ENCODE measurements around the gene EFCAB9. TPM values are rescaled to one million over a fixed set of nuclear protein-coding genes. Genes with fewer than 3 reads are reported as not detected.

EFCAB9 gene
- total RNA-seq, 1 experiment from 2014 or later: not detected

DNA sequence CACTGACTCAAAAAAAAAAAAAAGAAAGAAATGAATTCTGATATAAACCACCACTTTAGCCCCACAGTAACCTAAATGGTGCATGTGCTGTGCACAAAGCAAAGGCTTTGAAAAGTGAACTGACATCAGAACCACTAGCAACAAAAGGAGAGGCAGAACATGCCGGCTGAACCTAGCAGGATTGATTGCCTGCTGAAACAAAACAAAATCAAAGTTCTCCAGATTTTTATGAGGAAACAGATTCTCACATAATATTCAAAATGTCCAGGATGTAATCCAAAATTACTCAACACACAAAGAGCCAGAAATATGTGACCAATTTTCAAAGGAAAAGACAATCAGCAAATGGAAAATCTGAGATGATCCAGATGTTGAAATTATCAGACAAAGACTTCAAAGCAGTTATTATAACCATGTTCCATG is 51.7 kb downstream of the EFCAB9 start:
- DNase-seq (ENCODE audit: low spot score) (no peak), ATAC-seq (no peak)
- H3K27me3 Mint-ChIP-seq (ENCODE audit: low read depth): no peaks in the 10 kb centered on the region
- H3K4me1 Mint-ChIP-seq: peaks cover 3% of the 10 kb centered on the region
- TF ChIP-seq FOXK1 (CRISPR knock-in tag; IDR thresholded peaks at IDR 0.05) (no peak), ZNF138 (CRISPR knock-in tag; conservative IDR thresholded peaks at IDR 0.05) (no peak), ESRRA (CRISPR knock-in tag; IDR thresholded peaks at IDR 0.05; ENCODE audit: borderline replicate concordance) (no peak), ZNF263 (CRISPR knock-in tag; IDR thresholded peaks at IDR 0.05; ENCODE audit: low read depth) (no peak), FOXJ3 (CRISPR knock-in tag; IDR thresholded peaks at IDR 0.05; ENCODE audit: borderline replicate concordance) (no peak), NFE2L1 (CRISPR knock-in tag; IDR thresholded peaks at IDR 0.05) (no peak), HMGA2 (CRISPR knock-in tag; IDR thresholded peaks at IDR 0.05) (no peak), ZBTB21 (CRISPR knock-in tag; IDR thresholded peaks at IDR 0.05; ENCODE audit: borderline replicate concordance) (no peak)
- TF ChIP-seq, protein P1, sequence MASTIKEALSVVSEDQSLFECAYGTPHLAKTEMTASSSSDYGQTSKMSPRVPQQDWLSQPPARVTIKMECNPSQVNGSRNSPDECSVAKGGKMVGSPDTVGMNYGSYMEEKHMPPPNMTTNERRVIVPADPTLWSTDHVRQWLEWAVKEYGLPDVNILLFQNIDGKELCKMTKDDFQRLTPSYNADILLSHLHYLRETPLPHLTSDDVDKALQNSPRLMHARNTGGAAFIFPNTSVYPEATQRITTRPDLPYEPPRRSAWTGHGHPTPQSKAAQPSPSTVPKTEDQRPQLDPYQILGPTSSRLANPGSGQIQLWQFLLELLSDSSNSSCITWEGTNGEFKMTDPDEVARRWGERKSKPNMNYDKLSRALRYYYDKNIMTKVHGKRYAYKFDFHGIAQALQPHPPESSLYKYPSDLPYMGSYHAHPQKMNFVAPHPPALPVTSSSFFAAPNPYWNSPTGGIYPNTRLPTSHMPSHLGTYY (CRISPR knock-in tag; IDR thresholded peaks at IDR 0.05): no peak
- TF ChIP-seq, protein P2, sequence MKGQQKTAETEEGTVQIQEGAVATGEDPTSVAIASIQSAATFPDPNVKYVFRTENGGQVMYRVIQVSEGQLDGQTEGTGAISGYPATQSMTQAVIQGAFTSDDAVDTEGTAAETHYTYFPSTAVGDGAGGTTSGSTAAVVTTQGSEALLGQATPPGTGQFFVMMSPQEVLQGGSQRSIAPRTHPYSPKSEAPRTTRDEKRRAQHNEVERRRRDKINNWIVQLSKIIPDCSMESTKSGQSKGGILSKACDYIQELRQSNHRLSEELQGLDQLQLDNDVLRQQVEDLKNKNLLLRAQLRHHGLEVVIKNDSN (CRISPR knock-in tag; IDR thresholded peaks at IDR 0.05): no peak
- H3K36me3 Mint-ChIP-seq: peaks cover 6% of the 10 kb centered on the region
- H3K27ac Mint-ChIP-seq: peak overlapping the region; percentile 87
- POLR2A ChIA-PET: no interaction called here
- CTCF ChIA-PET: no interaction called here
- H3K9me3 Mint-ChIP-seq: no peaks in the 10 kb centered on the region
- no peak overlapping the region for H3K4me3 Mint-ChIP-seq

DNA sequence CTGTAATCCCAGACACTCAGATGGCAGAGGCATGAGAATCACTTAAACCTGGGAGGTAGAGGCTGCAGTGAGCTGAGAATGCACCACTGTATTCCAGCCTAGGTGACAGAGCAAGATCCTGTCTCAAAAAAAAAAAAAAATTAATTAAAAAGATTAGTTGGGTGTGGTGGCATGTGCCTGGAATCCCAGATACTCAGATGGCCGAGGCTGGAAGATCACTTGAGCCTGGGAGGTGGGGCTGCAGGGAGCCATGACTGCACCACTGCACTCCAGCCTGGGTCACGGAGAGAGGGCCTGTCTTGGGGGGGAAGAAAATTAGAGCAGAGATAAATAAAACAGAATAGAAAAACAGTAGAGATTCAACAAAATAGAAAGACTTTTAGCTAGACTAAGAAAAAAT is 54.7 kb downstream of the EFCAB9 start:
- CTCF ChIA-PET: no interaction called here
- TF ChIP-seq TEAD4 (CRISPR knock-in tag; IDR thresholded peaks at IDR 0.05) (no peak), ZNF219 (CRISPR knock-in tag; IDR thresholded peaks at IDR 0.05; ENCODE audit: borderline replicate concordance) (no peak), ZNF396 (CRISPR knock-in tag; IDR thresholded peaks at IDR 0.05; ENCODE audit: borderline replicate concordance) (no peak), ETV6 (CRISPR knock-in tag; IDR thresholded peaks at IDR 0.05) (no peak), SOX15 (CRISPR knock-in tag; IDR thresholded peaks at IDR 0.05) (no peak), CBFB (CRISPR knock-in tag; IDR thresholded peaks at IDR 0.05; ENCODE audit: low read depth) (no peak), ZNF416 (CRISPR knock-in tag; IDR thresholded peaks at IDR 0.05) (no peak), JUN (CRISPR knock-in tag; IDR thresholded peaks at IDR 0.05) (no peak), OVOL2 (CRISPR knock-in tag; IDR thresholded peaks at IDR 0.05; ENCODE audit: borderline replicate concordance) (no peak)
- TF ChIP-seq, protein P3, sequence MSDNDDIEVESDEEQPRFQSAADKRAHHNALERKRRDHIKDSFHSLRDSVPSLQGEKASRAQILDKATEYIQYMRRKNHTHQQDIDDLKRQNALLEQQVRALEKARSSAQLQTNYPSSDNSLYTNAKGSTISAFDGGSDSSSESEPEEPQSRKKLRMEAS (CRISPR knock-in tag; IDR thresholded peaks at IDR 0.05): no peak
- TF ChIP-seq, protein P4, sequence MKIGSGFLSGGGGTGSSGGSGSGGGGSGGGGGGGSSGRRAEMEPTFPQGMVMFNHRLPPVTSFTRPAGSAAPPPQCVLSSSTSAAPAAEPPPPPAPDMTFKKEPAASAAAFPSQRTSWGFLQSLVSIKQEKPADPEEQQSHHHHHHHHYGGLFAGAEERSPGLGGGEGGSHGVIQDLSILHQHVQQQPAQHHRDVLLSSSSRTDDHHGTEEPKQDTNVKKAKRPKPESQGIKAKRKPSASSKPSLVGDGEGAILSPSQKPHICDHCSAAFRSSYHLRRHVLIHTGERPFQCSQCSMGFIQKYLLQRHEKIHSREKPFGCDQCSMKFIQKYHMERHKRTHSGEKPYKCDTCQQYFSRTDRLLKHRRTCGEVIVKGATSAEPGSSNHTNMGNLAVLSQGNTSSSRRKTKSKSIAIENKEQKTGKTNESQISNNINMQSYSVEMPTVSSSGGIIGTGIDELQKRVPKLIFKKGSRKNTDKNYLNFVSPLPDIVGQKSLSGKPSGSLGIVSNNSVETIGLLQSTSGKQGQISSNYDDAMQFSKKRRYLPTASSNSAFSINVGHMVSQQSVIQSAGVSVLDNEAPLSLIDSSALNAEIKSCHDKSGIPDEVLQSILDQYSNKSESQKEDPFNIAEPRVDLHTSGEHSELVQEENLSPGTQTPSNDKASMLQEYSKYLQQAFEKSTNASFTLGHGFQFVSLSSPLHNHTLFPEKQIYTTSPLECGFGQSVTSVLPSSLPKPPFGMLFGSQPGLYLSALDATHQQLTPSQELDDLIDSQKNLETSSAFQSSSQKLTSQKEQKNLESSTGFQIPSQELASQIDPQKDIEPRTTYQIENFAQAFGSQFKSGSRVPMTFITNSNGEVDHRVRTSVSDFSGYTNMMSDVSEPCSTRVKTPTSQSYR (CRISPR knock-in tag; IDR thresholded peaks at IDR 0.05): no peak
- TF ChIP-seq, protein P5, sequence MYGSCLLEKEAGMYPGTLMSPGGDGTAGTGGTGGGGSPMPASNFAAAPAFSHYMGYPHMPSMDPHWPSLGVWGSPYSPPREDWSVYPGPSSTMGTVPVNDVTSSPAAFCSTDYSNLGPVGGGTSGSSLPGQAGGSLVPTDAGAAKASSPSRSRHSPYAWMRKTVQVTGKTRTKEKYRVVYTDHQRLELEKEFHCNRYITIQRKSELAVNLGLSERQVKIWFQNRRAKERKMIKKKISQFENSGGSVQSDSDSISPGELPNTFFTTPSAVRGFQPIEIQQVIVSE (CRISPR knock-in tag; IDR thresholded peaks at IDR 0.05; ENCODE audit: borderline replicate concordance): no peak
- TF ChIP-seq, protein P6, sequence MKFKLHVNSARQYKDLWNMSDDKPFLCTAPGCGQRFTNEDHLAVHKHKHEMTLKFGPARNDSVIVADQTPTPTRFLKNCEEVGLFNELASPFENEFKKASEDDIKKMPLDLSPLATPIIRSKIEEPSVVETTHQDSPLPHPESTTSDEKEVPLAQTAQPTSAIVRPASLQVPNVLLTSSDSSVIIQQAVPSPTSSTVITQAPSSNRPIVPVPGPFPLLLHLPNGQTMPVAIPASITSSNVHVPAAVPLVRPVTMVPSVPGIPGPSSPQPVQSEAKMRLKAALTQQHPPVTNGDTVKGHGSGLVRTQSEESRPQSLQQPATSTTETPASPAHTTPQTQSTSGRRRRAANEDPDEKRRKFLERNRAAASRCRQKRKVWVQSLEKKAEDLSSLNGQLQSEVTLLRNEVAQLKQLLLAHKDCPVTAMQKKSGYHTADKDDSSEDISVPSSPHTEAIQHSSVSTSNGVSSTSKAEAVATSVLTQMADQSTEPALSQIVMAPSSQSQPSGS (CRISPR knock-in tag; IDR thresholded peaks at IDR 0.05; ENCODE audit: borderline replicate concordance, low read depth): no peak
- TF ChIP-seq, protein P7, sequence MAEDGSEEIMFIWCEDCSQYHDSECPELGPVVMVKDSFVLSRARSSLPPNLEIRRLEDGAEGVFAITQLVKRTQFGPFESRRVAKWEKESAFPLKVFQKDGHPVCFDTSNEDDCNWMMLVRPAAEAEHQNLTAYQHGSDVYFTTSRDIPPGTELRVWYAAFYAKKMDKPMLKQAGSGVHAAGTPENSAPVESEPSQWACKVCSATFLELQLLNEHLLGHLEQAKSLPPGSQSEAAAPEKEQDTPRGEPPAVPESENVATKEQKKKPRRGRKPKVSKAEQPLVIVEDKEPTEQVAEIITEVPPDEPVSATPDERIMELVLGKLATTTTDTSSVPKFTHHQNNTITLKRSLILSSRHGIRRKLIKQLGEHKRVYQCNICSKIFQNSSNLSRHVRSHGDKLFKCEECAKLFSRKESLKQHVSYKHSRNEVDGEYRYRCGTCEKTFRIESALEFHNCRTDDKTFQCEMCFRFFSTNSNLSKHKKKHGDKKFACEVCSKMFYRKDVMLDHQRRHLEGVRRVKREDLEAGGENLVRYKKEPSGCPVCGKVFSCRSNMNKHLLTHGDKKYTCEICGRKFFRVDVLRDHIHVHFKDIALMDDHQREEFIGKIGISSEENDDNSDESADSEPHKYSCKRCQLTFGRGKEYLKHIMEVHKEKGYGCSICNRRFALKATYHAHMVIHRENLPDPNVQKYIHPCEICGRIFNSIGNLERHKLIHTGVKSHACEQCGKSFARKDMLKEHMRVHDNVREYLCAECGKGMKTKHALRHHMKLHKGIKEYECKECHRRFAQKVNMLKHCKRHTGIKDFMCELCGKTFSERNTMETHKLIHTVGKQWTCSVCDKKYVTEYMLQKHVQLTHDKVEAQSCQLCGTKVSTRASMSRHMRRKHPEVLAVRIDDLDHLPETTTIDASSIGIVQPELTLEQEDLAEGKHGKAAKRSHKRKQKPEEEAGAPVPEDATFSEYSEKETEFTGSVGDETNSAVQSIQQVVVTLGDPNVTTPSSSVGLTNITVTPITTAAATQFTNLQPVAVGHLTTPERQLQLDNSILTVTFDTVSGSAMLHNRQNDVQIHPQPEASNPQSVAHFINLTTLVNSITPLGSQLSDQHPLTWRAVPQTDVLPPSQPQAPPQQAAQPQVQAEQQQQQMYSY (CRISPR knock-in tag; IDR thresholded peaks at IDR 0.05): no peak
- TF ChIP-seq, protein P8, sequence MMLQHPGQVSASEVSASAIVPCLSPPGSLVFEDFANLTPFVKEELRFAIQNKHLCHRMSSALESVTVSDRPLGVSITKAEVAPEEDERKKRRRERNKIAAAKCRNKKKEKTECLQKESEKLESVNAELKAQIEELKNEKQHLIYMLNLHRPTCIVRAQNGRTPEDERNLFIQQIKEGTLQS (CRISPR knock-in tag; conservative IDR thresholded peaks at IDR 0.05): no peak
- no peak for ATAC-seq
- Mint-ChIP-seq H3K36me3 (peaks cover 24% of the 10 kb centered on the region), H3K4me3 (no peak overlapping the region), H3K4me1 (peaks cover 3% of the 10 kb centered on the region), H3K27ac (no peak overlapping the region), H3K27me3 (ENCODE audit: low read depth) (no peaks in the 10 kb centered on the region), H3K9me3 (peaks cover 16% of the 10 kb centered on the region)
- POLR2A ChIA-PET: interaction anchor here (0.7 kb wide), 1 partner anchor 54 kb away, joined by 3 read pairs; no protein-coding TSS in a partner anchor
- DNase-seq (ENCODE audit: low spot score): no peak

Data from WTC11 (cell line).